ENCODE results near the gene PCSK6. TPM values are rescaled to one million over a fixed set of nuclear protein-coding genes. Genes with fewer than 3 reads are reported as not detected.
"Not testable (repeated sequence)": the region's sequence is repeated elsewhere in the genome, so short reads cannot be mapped to it uniquely, and the experiment has no call there.

Gene PCSK6
- total RNA-seq, 1 donor from 2014 or later: 33.8 TPM

GRCh38 chr15:101429646-101430045 lies 59.9 kb downstream of the PCSK6 start:
- ATAC-seq (no peak), DNase-seq (ENCODE audit: missing footprints) (no peak)
- intact Hi-C loops (cut with DNase I): no loop called here

- ATAC-seq (no peak), DNase-seq (ENCODE audit: missing footprints) (no peak)
- intact Hi-C loops (cut with DNase I): no loop called here
Measured at GRCh38 chr15:101429191-101429590, 60.3 kb downstream of the PCSK6 start.

GRCh38 chr15:101428758-101429157 lies 60.7 kb downstream of the PCSK6 start:
- DNase-seq (ENCODE audit: missing footprints) (no peak), ATAC-seq (no peak)
- intact Hi-C loops (cut with DNase I): no loop called here

- DNase-seq (ENCODE audit: missing footprints) (no peak), ATAC-seq (no peak)
- intact Hi-C loops (cut with DNase I): no loop called here
Measured at GRCh38 chr15:101427606-101428487, 61.7 kb downstream of the PCSK6 start.

GRCh38 chr15:101426761-101427333 lies 62.7 kb downstream of the PCSK6 start:
- intact Hi-C loops (cut with DNase I): no loop called here
- no peak for ATAC-seq

GRCh38 chr15:101425787-101426365 lies 63.6 kb downstream of the PCSK6 start:
- no peak for ATAC-seq
- DNase-seq (ENCODE audit: missing footprints): no peak
- intact Hi-C loops (cut with DNase I): no loop called here

More at GRCh38 chr15:101426761-101427333, 62.7 kb downstream of the PCSK6 start:
- DNase-seq (ENCODE audit: missing footprints): no peak

- ATAC-seq (no peak), DNase-seq (ENCODE audit: missing footprints) (no peak)
- intact Hi-C loops (cut with DNase I): no loop called here
Measured at GRCh38 chr15:101424984-101425383, 64.5 kb downstream of the PCSK6 start.

- ATAC-seq (no peak), DNase-seq (ENCODE audit: missing footprints) (no peak)
- intact Hi-C loops (cut with DNase I): no loop called here
Measured at GRCh38 chr15:101420232-101420631, 69.3 kb downstream of the PCSK6 start.

- DNase-seq (ENCODE audit: missing footprints); intact Hi-C loops (cut with DNase I); ATAC-seq: not testable (repeated sequence)
Measured at GRCh38 chr15:101416475-101416874, 73.0 kb downstream of the PCSK6 start.

- DNase-seq (ENCODE audit: missing footprints): no peak
- ATAC-seq: no peak
- intact Hi-C loops (cut with DNase I): no loop called here
Measured at GRCh38 chr15:101413239-101413638, 76.3 kb downstream of the PCSK6 start.

GRCh38 chr15:101411581-101411980 lies 77.9 kb downstream of the PCSK6 start:
- DNase-seq (ENCODE audit: missing footprints): no peak
- intact Hi-C loops (cut with DNase I): no loop called here
- ATAC-seq: no peak

GRCh38 chr15:101411085-101411484 lies 78.4 kb downstream of the PCSK6 start:
- DNase-seq (ENCODE audit: missing footprints) (no peak), ATAC-seq (no peak)
- intact Hi-C loops (cut with DNase I): no loop called here

- DNase-seq (ENCODE audit: missing footprints): no peak
- intact Hi-C loops (cut with DNase I): no loop called here
- ATAC-seq: peak; percentile 32
Measured at GRCh38 chr15:101410612-101411011, 78.9 kb downstream of the PCSK6 start.

- ATAC-seq (no peak), DNase-seq (ENCODE audit: missing footprints) (no peak)
- intact Hi-C loops (cut with DNase I): no loop called here
Measured at GRCh38 chr15:101409621-101410020, 79.9 kb downstream of the PCSK6 start.

GRCh38 chr15:101407966-101408775 lies 81.3 kb downstream of the PCSK6 start:
- DNase-seq (ENCODE audit: missing footprints): no peak
- ATAC-seq: no peak
- intact Hi-C loops (cut with DNase I): no loop called here

- intact Hi-C loops (cut with DNase I): no loop called here
- ATAC-seq (no peak), DNase-seq (ENCODE audit: missing footprints) (no peak)
Measured at GRCh38 chr15:101407439-101407838, 82.1 kb downstream of the PCSK6 start.

GRCh38 chr15:101406526-101407195 lies 82.8 kb downstream of the PCSK6 start:
- ATAC-seq (no peak), DNase-seq (ENCODE audit: missing footprints) (no peak)
- intact Hi-C loops (cut with DNase I): no loop called here

- intact Hi-C loops (cut with DNase I): no loop called here
- no peak for ATAC-seq
- no peak for DNase-seq (ENCODE audit: missing footprints)
Measured at GRCh38 chr15:101406036-101406435, 83.5 kb downstream of the PCSK6 start.

- ATAC-seq (no peak), DNase-seq (ENCODE audit: missing footprints) (no peak)
- intact Hi-C loops (cut with DNase I): no loop called here
Measured at GRCh38 chr15:101404245-101404644, 85.3 kb downstream of the PCSK6 start.

Measured in Right ventricle myocardium inferior (tissue), 1 donor.